Fibroblast of mammary gland (primary cell): ENCODE results near the gene TENM4.

Experiments
- DNase-seq: peaks from one replicate; pipeline ENCODE4 v3.0.0-alpha.2; 2010; ENCODE audit warnings: low read depth
- H3K4me3 ChIP-seq: 2 replicates; pipeline ENCODE4 v1.5.1; 2011; ENCODE audit warnings: low read depth, mild to moderate bottlenecking, low read length, moderate library complexity; ENCODE audit not compliant: control insufficient read depth
- TF ChIP-seq, protein P1 (sequence below): conservative IDR thresholded peaks from 2 replicates; pipeline ENCODE4 v1.5.1; 2011; ENCODE audit warnings: low read depth, low read length, inconsistent platforms; ENCODE audit not compliant: control insufficient read depth, insufficient read depth

The TENM4 gene

GRCh38 chr11:79439410-79439885 lies 1.4 kb downstream of the TENM4 start:
- TF ChIP-seq, protein P1, sequence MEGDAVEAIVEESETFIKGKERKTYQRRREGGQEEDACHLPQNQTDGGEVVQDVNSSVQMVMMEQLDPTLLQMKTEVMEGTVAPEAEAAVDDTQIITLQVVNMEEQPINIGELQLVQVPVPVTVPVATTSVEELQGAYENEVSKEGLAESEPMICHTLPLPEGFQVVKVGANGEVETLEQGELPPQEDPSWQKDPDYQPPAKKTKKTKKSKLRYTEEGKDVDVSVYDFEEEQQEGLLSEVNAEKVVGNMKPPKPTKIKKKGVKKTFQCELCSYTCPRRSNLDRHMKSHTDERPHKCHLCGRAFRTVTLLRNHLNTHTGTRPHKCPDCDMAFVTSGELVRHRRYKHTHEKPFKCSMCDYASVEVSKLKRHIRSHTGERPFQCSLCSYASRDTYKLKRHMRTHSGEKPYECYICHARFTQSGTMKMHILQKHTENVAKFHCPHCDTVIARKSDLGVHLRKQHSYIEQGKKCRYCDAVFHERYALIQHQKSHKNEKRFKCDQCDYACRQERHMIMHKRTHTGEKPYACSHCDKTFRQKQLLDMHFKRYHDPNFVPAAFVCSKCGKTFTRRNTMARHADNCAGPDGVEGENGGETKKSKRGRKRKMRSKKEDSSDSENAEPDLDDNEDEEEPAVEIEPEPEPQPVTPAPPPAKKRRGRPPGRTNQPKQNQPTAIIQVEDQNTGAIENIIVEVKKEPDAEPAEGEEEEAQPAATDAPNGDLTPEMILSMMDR: no peak
- peak overlapping the region; percentile 79 for H3K4me3 ChIP-seq

DNA sequence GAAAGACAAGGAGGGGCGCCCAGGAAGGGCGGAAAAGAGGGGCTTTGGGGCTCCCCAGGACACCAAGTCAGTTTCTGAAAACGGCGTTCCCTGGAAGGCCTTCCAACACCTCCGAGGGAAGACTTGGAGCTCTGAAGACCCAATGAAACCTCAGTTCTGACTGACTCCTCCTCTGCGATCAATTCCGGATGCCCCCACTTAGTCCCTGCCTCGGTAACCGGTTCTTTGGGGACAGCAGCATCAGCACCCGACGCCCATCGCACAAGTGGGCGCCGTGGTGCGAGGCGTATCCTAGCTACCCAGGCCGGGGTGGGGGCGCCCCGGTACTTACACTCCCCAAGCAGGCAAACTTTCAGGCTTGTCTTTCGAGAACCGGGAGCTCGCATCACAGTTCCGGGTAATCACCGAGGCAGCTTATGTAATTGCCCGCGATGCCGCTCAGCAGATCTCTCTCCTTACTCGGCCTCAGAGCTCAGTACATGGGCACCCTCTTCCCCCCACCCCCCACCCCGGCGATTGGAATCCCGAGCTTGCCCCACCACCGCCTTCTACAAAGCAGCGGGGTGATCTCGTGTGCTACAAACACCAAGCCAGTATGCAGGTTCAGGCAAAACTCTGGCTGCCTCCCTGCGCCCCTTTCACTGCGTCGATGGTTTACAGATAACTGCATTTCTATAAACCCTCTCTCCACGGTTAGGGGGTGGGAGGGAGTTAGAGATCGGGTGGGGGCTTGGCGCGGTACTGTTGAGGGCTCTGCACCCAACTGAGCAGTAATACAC lies 2.0 kb downstream of the TENM4 start:
- H3K4me3 ChIP-seq: peak overlapping the region; percentile 79
- DNase-seq: peak; percentile 54
- TF ChIP-seq, protein P1: no peak

More at GRCh38 chr11:79439410-79439885, 1.4 kb downstream of the TENM4 start:
- peak; percentile 62 for DNase-seq

DNA sequence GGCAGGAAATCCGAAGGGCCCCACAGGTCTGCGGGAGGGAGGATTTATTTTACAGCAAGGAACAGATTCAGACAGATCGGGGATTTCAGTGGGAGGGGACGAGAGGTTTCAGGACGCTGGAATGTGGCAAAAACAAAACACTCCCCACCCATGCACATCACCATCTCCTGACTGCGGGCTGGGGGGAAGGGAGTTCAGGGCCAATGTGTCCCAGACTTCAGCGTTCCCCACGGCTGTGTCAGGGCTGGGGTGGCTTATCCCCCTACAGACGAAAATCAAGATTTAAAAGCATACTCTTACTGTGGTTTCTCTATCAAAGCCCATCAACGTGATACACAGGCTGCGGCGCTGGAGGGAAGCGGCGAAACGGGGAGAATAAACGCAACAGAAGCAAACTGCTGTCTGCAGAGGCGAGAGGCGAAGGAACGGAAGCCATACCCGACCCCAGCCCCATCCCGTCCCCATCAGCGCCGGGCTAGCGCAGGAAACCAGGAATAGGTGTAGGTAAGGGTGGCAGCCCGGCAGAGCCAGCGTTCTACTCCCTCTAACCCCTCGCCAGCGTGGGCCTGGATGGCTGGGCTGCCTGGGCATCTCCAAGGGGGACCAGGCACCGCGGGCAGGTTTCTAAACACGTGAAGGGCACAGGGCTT lies 2.7 kb downstream of the TENM4 start:
- peak; percentile 80 for DNase-seq
- TF ChIP-seq, protein P1: no peak
- H3K4me3 ChIP-seq: peak overlapping the region; percentile 79

DNA sequence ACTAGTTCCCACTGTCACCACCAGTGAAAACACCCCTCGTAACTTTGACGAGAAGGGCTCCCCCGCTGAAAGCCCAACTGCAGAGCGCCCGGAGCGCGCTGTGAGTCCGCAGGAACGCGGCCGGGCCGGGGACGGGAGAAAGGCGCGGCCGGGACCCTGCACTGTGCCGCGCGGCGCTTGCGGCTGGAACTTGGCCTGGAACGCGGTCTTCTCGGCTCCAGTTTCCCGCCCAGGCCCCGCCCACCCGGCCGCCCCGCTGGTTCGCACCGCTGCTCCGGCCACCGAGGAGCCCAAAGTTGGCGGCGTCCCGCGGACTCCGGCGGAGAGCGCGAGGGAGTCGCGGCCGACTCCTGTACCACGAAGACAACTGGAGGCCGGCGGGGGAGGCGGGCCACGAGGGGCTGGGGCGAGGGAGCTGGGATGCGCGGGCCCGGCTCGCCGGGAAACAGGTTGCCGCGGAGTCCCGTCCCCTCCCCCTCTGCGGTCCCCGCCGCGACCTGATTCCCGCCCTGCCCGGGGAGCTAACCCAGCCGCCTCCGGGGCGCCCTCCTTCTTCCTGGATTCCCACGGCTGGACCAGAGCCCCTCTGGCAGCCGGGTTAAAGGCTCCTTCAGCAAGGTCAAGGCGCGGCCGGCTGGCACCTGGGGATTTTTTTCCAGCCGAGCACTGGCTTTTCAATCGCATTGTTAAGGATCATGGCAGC lies 3.4 kb downstream of the TENM4 start:
- peak overlapping the region; percentile 79 for H3K4me3 ChIP-seq
- peak; percentile 49 for DNase-seq
- TF ChIP-seq, protein P1: no peak

DNA sequence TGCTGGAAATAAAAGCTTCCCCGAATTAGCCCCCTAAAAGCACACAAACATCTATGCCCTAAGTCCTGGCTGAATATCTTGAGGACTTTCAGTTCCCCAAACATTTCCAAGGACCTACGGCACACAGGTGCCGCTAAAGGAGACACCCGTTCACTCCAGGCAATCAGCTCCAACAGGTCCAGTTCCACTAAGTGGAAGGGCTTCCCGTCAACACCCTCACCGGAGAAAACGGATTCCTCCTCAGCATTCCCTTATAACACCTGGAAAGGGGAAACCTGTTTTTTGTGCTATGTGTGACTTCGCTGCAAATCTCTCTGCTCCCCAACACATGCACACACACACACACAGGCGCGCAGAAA lies 3.9 kb downstream of the TENM4 start:
- no peak for DNase-seq
- TF ChIP-seq, protein P1: no peak
- H3K4me3 ChIP-seq: peak overlapping the region; percentile 79

GRCh38 chr11:79434283-79434682 lies 6.5 kb downstream of the TENM4 start:
- TF ChIP-seq, protein P1: no peak
- no peak for DNase-seq

More at GRCh38 chr11:79434283-79434682, 6.5 kb downstream of the TENM4 start:
- no peak overlapping the region for H3K4me3 ChIP-seq
